NK-92 (cell line): ENCODE data around the gene KNCN.

ENCODE experiments used
- DNase-seq: peaks from one replicate; lab custom pipeline; 2025; ENCODE audit not compliant: unreplicated experiment; lab: John Stamatoyannopoulos, UW

Gene KNCN

DNA sequence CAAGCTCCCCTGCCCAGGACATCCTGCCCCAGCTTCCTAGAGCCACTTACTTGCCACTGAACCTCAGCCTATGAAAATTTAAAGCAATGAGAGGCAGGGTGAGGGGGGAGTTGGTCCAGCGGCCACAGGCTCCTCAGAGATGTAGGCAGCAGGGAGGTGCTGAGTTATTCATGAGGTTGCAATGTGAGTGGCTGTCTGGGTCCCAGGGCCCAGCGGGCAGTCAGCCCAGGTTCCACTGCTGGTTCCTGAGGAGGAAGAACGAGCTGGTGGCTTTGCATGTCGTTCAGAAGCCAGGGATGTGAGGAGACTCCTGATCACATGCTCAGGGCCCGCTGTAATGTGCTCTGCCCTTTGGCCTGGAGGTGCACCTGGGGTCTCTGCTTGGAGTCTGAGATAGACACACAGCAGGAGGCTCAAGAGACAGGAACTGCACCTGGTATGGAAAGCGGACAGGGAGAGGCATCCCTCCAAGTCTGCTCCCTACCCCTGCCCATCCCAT, at the start of gene KNCN:
TSS of gene KNCN (minus strand) at position 51 of the 499 bp plus-strand sequence. CDS start 432 bp downstream, outside the sequence.
- DNase-seq = no peak

DNA sequence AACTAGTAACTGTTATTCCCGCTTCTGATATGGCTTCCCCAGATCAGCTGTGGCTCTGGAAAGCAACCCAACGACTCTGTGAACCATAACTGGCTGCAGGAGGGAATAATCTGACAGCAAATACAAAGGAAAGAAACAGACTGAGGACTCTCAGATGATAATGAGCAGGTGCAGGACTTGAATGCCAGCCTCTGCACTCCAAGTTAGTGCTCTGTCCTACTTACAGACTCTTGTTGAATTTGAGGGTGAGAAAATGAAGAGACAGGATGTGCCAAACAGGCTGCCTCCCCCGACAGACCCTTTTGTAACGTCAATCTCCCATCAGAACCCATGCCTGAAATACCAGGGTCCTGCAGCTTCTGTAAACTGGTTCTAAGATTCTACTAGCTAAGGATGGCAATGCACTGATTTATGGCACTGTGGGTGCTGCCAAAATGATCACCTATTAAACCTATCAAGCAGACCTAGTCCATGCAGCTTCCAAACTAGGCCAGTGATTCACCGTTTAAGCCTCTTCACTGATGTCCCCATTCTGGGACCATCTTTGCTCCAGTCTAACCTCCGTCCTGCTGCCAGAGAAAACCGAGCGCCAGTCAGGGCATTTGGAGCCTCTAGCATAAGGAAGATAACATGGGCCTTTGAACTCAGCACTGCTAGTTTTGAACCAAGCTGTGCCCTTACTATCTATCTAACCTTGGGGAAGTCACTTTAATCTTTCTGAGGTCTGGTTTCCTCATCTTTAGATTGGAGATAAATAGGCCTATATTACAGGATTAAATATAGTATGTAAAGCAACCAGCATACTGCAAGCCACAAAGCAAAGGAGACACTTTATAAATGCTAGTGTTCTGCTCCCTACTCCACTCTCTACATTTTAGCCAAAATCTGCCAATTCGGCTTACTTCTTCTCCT, 47.9 kb upstream of the KNCN start:
- DNase-seq = no peak

- DNase-seq = no peak
Measured at GRCh38 chr1:46596846-46597245, 45.4 kb upstream of the KNCN start.

DNA sequence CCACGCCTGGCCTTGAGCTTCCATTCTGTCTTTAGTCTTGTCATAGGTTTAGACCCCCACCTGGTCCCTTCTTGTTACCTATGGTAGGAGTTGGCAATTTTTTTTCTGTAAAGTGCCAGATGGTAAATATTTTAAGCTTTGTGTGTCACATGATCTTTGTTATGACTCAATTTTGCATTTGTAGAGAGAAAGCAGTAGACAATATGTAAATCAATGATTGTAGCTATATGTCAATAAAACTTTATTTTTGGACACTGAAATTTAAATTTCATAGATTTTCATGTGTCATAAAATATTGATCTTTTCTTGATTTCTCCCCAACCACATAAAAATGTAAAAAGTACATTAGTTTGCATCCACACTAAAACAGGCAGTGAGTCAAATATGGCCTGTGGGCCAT, 44.6 kb upstream of the KNCN start:
- no peak for DNase-seq

GRCh38 chr1:46595127-46595526, 43.7 kb upstream of the KNCN start:
- no peak for DNase-seq

GRCh38 chr1:46594063-46594462, 42.6 kb upstream of the KNCN start:
- DNase-seq = no peak

GRCh38 chr1:46592823-46593222, 41.4 kb upstream of the KNCN start:
- no peak for DNase-seq

GRCh38 chr1:46589529-46589928, 38.1 kb upstream of the KNCN start:
- no peak for DNase-seq

DNA sequence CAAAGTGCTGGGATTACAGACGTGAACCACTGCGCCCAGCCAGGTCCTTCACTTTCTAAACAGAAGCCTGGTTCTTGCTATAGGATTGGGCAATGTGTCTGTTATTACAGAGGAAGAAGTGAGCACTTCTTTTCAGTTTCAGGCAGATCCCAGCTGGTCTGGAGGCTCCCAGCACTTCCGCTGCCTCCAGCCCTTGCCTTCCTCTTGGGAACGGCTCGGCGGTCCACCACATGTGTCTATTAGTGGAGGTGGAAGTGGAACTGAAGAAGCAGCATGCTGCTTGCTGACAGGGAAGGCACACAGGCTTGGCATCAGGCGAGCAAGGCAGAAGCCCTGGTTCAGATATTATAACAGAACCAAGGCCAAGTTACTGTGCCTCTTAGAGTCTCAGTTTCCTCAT, 35.6 kb upstream of the KNCN start:
- no peak for DNase-seq

DNA sequence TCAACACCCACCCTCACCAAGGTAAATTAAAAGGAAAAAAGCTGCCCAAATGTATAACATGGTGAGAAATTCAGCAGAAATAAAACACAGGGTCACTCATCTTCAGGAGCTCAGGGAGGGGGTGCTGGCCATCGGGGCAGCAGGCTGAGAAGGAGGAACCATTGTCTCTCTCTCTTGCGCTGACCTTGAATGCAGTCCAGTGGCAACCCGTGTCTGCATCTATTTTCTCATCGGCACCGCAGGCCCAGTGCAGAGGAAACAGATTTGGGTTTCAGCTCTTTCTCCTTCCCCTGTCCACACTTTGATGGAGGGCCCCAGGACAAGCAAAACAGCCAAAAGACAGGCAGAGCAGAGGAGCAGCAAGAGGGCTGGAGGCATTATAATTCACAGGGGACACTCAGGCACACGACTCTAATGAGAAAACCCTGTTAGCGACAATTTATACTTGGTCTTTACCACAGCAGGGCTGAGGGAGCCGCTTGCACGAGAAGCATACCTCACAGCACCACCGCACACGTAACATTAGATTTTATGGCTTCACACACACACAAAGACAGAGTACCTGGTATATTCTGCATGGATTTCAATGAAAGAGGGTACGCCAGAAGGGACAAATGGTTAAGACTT, 34.0 kb upstream of the KNCN start:
- DNase-seq = no peak

DNA sequence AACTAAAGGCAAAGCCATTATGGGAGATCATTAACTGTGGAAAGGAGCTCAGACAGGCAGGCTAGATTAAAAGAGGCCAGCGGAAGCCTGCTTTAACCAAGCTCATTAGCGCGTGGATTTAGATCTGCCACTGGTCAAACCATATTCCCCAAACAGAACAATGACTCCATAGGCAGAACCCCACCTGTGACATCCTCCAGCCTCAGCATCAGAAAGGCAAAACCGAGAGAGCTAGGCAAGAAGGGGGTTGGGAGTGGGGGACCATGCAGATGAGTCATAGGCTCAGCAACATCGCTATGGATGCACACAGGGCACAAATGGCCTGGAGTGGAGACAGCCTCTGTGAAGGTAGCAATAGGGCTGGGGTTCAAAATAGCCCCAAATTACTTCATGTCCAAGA, 32.0 kb upstream of the KNCN start:
- no peak for DNase-seq

GRCh38 chr1:46582972-46583371, 31.5 kb upstream of the KNCN start:
- no peak for DNase-seq

DNA sequence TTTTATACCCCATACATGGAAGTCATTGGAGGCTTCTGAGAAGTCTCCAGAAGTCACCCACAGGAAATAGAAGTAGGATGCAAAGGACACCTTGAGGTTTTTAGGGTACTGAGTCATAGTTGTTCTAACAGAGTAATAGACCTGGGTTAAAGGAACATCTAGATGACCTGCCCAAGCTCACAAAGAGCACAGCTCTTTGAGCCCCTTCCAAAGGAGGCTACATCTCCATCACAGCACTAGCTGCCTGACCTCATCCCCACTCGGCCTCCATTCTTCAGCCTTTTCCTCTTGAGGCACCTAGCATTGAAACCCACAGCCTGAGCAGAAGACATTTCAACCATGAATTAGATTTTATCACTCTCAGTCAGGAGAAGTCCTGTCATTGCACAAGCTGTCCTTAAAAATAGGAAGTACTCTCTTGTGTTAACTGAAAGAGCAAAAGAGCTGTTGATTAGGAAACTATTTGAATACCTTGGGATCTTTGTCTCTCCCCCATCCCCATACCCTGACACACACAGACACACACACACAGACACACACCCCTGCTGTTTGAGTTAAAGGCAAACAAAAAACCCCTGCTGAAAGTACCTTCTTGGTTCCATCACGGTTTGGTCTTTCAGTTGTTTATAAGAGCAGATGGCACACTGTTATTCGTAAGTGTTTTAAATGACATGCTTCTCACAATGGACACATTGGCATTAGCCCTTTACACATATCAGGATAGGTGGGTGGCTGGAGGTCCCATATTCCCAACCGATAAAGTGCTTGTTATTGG, 30.4 kb upstream of the KNCN start:
- no peak for DNase-seq

- DNase-seq = no peak
Measured at GRCh38 chr1:46580140-46580903, 28.9 kb upstream of the KNCN start.

GRCh38 chr1:46577671-46578070, 26.2 kb upstream of the KNCN start:
- no peak for DNase-seq

DNA sequence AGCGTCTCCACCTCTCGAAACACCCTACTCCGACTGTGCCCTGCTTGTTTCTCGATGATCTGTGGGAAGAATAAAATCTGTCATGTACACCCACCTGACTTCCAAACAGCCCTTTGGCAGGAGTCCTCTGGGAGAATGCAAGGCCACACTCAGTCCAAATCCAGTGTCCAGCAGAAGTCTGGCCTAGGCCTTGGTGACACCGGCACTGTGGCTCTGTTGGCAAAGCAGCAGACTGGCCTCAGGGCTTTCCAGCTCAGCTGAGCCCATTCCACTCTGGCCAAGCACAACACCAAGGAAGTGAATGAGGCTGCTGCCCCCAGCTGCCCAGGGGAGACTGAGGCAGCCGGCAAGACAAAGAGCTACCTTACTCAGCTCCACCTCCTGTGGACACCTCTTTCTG, 25.1 kb upstream of the KNCN start:
- no peak for DNase-seq

DNA sequence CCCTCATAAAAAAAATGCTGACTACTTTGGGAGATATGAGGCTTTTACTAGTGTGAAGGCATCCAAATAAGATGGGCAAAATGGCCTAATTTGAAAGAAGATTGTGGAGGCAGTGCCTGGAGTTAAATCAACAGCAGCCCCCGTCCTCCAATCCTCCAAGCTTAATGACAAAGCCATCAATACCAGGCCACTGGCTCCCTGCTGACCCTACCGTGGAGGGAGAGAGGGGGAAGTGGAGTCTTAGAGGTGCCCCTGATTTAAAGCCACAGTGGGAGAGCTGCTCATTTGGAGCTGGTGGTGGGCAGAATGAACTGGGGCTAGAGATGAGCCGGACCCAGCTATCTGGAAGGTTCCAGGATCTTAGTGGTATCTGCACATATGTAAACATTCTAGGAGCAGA, 24.3 kb upstream of the KNCN start:
- no peak for DNase-seq

- no peak for DNase-seq
Measured at GRCh38 chr1:46575300-46575699, 23.9 kb upstream of the KNCN start.

- DNase-seq = no peak
Measured at GRCh38 chr1:46571691-46572225, 20.3 kb upstream of the KNCN start.

GRCh38 chr1:46569884-46570725, 18.7 kb upstream of the KNCN start:
- no peak for DNase-seq
